Measurements from ENCODE around the gene MYOF.
"Not testable (repeated sequence)": the region's sequence is repeated elsewhere in the genome, so short reads cannot be mapped to it uniquely, and the experiment has no call there.

The MYOF gene

GRCh38 chr10:93299606-93300287, 182.4 kb downstream of the MYOF start:
- DNase-seq (ENCODE audit: low read depth in 1 of 2, low spot score in 1 of 2) = no peak

- no peak for DNase-seq (ENCODE audit: low read depth in 1 of 2, low spot score in 1 of 2)
These were observed 182.9 kb downstream of the MYOF start for GRCh38 chr10:93299195-93299594.

GRCh38 chr10:93296151-93296550, 186.0 kb downstream of the MYOF start:
- no peak for DNase-seq (ENCODE audit: low read depth in 1 of 2, low spot score in 1 of 2)

GRCh38 chr10:93293999-93294398, 188.1 kb downstream of the MYOF start:
- no peak for DNase-seq (ENCODE audit: low read depth in 1 of 2, low spot score in 1 of 2)

DNA sequence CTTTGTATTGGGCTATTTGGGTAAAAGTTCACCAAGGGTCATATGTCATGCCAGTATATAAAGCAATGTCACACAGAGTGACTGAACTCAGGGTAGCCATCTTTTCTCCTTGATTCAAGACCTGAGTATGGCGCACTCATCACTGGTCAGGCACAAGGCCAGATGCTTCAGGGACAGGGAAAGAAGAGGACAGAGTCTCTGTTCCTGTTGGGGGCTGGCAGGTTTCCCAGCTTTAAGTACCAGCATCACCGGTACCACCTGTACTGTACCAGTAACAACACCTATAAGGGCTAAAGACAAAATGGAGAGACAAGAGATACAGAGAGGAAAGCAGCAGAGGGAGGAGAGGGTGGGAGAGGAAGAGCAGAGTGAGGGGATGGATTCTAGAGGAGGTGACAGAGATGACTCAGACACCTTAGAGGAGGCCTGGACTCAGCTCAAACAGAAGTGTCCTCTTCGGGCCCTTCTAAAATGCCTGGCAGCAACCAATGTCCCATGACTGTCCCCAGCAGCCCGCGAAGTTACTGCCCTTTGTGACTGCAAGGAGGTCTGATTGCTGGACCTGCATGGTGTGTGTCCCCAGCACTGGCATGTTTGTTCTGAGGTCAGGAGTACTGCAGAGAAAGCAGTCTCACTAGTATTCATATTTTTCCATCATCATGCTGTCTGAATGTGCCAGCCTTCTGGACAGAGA, 191.3 kb downstream of the MYOF start:
- no peak for DNase-seq (ENCODE audit: low read depth in 1 of 2, low spot score in 1 of 2)

- peak; percentile 4 to 6 for DNase-seq (ENCODE audit: low read depth in 1 of 2, low spot score in 1 of 2)
These were observed 193.2 kb downstream of the MYOF start for GRCh38 chr10:93288679-93289634.

DNA sequence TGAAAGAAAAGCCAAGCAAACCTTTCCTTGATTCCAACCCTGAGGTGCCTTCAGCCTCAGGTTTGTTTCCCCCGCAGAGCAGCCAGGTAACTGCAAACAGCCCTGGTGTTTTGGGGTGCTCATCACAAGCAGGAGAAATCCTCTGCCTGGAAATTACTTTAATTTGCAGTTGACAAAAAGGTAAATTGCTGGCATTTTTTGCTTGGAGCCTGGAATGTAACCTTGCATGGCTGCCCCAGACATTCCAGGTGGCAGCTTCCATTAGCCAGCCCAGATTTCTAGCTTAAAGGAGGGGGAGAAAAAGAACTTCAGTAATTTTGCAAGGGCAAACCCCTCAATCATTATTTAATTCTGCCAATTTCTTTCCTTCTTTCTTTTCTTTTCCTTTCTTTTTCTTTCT, 194.4 kb downstream of the MYOF start:
- no peak for DNase-seq (ENCODE audit: low read depth in 1 of 2, low spot score in 1 of 2)

DNA sequence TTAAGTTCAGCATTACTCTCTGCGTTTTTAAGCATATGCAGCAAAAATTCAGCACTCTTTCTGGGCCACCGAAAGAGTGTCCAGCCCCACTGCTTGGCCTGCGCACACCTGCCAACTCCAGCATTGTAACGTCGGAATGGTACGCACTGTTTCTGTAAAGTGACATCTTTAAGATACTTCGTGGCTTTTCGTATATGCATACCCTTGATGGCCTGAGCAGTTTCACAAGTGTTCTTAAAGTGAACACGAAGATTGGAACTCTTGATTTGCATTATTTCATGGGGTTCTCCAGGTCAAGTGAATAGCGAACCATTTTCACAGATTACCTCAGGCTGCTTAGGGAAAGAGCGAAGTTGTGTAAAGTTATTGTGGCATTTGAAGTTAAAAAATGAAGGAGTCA, 197.9 kb downstream of the MYOF start:
- DNase-seq (ENCODE audit: low read depth in 1 of 2, low spot score in 1 of 2) = not testable (repeated sequence)

DNA sequence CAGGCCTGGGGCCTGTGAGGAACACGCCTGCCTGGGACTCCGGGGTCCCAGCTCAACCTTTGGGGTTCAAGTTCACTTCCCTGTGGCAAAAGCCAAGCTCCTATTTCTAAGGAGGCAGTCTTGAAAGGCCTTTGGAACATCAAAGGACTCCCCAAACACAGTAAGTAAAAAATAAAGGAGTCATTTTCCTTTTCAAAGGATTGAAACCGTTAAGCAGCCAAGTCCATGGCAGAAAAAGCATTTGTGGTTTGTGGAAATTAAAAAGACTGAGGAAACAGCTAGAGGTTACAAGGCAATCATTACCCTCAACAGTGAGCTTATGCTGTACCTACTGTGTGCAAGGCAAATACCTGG, 200.8 kb downstream of the MYOF start:
- no peak for DNase-seq (ENCODE audit: low read depth in 1 of 2, low spot score in 1 of 2)

DNA sequence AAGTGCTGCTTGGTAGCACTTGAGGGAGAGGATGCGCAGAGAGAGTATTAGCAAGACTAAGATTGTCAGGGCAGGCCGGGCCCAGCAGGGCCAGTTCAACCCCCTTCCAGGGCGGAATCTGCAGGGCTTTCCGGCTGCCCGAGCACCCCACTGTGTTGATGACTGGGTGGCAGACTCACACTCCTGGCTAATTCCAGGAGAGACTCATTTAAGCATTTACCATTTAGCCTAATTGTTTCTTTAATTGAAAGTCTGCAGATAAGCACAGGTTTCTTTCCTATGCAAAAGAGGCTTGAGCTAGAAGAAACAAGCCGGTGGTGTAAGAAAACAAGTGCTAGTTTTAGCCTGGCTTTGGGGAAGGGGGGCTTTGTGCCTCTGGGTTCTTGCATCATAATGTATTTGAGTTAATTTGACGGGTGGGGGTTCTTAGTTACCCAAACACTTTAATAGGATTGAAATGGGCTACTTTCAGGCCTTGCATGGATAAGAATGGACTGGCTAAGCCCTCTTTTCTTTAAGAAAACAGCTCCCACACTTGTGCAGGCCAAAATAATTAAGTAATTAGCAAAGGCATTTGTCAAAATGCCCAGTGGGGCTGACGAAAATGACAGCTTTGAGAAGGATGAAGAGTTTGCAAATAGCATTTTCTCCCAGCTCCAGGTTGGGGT, 201.3 kb downstream of the MYOF start:
- DNase-seq (ENCODE audit: low read depth in 1 of 2, low spot score in 1 of 2) = no peak

DNA sequence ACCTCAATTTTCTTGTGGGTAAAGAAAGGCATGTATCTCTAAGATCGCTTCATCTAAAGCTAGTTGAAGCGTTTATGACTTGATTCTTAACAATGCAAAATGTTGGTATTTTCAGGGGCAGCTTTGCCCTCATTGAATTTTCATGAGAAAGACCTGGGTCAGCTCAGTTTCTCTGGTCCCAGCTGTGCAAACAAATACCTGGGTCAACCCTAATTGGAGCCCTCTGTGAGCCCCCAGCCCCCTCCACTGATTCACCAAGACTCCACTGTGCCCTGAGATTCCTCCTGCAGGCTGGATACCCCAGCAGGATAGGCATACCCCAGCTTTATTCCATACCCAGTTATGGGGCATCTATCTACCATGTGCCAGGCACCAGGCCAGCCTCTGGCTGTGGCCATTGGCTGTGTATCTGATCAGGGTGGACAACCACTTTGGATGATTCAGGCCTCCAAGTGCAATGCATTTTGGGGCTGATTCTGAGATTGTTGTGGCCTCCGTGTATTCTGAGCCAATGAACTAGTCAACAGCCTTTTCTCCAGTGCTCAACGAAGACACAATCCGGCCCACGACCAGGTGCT, 201.9 kb downstream of the MYOF start:
- no peak for DNase-seq (ENCODE audit: low read depth in 1 of 2, low spot score in 1 of 2)

DNA sequence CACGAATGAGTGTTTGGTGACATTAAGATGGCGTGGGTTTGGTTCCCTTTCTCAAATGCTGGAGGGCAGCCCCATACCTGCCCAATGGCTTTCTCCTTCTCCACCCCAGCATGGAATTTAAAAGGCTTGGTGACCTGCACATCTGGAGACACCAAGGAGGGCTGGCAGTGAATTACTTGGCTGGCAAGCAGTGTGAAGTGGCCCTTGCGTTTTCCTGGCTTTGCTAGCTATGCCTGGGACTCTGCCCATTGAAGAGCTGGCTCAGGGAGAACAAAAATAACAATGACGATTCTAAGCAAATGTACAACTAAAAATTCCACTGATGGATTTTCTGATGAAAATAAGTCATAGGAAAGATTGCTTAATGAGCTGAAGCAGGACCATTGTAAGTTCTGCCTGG, 204.8 kb downstream of the MYOF start:
- no peak for DNase-seq (ENCODE audit: low read depth in 1 of 2, low spot score in 1 of 2)

- DNase-seq (ENCODE audit: low read depth in 1 of 2, low spot score in 1 of 2) = no peak
These were observed 207.7 kb downstream of the MYOF start for GRCh38 chr10:93274419-93274818.

- no peak for DNase-seq (ENCODE audit: low read depth in 1 of 2, low spot score in 1 of 2)
These were observed 209.1 kb downstream of the MYOF start for GRCh38 chr10:93272884-93273675.

- no peak for DNase-seq (ENCODE audit: low read depth in 1 of 2, low spot score in 1 of 2)
These were observed 210.8 kb downstream of the MYOF start for GRCh38 chr10:93271347-93271746.

- no peak for DNase-seq (ENCODE audit: low read depth in 1 of 2, low spot score in 1 of 2)
These were observed 212.9 kb downstream of the MYOF start for GRCh38 chr10:93269281-93269680.

DNA sequence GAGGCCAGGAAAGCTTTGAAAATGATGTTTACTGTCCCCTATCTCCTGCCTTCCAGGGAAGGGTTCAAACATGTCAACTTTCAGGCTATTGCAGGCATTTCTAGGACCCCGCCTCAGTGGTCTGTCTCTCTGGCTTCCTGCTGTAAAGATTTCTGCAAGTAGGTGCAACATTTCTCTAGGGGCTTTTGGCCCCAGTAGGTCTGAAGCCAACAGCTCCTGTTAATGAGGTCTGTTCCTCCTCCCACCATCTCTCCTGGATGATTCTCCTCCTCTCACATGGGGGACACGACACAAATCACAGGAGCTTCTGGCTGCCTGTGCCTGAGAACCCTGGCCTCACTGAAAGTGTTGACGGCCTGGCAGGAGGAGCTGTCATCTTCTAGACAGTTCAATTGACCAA, 214.1 kb downstream of the MYOF start:
- no peak for DNase-seq (ENCODE audit: low read depth in 1 of 2, low spot score in 1 of 2)

GRCh38 chr10:93267521-93267920, 214.6 kb downstream of the MYOF start:
- DNase-seq (ENCODE audit: low read depth in 1 of 2, low spot score in 1 of 2) = no peak

DNA sequence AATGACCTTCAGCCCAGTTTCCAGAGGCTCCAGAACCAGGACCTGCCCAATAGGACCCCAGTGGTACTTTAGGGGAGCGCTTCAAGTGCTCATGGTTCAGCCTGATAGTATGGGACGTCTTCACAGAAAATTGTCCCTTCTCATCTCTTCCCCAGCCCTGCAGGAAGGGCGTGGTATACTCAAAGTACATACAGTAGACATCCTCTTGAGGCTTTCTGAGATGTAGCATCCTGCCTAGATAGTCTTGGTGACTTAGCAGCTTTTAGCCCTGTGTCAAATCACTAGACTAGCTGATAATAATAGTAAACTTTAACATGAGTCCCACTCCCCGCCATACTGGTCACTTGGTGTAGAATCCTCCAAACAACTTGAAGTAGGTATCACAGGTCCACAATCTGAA, 215.3 kb downstream of the MYOF start:
- DNase-seq (ENCODE audit: low read depth in 1 of 2, low spot score in 1 of 2) = no peak

- no peak for DNase-seq (ENCODE audit: low read depth in 1 of 2, low spot score in 1 of 2)
These were observed 220.0 kb downstream of the MYOF start for GRCh38 chr10:93261961-93262610.
